Spinal cord (tissue), 10 donors: ENCODE data around the gene IFI30. TPM values are rescaled to one million over a fixed set of nuclear protein-coding genes. Genes with fewer than 3 reads are reported as not detected.
"Not testable (repeated sequence)": the region's sequence is repeated elsewhere in the genome, so short reads cannot be mapped to it uniquely, and the experiment has no call there.

Source experiments
- DNase-seq, 6 donors: peaks; one replicate each; pipeline versions ENCODE4 v3.0.0 to v3.0.0-alpha.2; 2013 to 2015; ENCODE audit warnings: low spot score in 6 of 6, low read depth in 4 of 6
- H3K27ac ChIP-seq: one replicate; pipeline ENCODE4 v1.5.1; 2013; ENCODE audit warnings: low read depth, low read length, control low read depth
- H3K27me3 ChIP-seq: one replicate; pipeline ENCODE4 v1.6.1; 2013; ENCODE audit warnings: low read length; ENCODE audit not compliant: control insufficient read depth, insufficient read depth
- H3K36me3 ChIP-seq: one replicate; pipeline ENCODE4 v1.6.1; 2013; ENCODE audit warnings: low read length; ENCODE audit not compliant: control insufficient read depth, insufficient read depth
- H3K4me1 ChIP-seq: one replicate; pipeline ENCODE4 v1.6.1; 2013; ENCODE audit warnings: low read length; ENCODE audit not compliant: control insufficient read depth, insufficient read depth
- H3K4me3 ChIP-seq: one replicate; pipeline ENCODE4 v1.5.1; 2013; ENCODE audit warnings: low read depth, low read length, control low read depth
- H3K9me3 ChIP-seq: one replicate; pipeline ENCODE4 v1.6.1; 2013; ENCODE audit warnings: low read length; ENCODE audit not compliant: control insufficient read depth, insufficient read depth
- WGBS: methylation state at CpG from one replicate; pipeline ENCODE4 v1.1.5; 2013; ENCODE audit warnings: missing lambda C conversion rate; ENCODE audit not compliant: insufficient coverage; 5-methylcytosine and 5-hydroxymethylcytosine counted together
- polyA plus RNA-seq, 2 donors: library from polyadenylated mRNA; unstranded; fragments of 120-200 nt; gene quantifications; one replicate each; pipeline ENCODE4 v1.2.1, GENCODE V29; 2013; ENCODE audit not compliant: insufficient read length in 2 of 2
- total RNA-seq, 2 donors: library from RNA; depleted of rRNA in 1 of 2; stranded (reverse); fragments of 120-200 nt in 1 of 2; fragments of >200 nt in 1 of 2; gene quantifications; one replicate each; pipeline versions ENCODE4 v1.2.3 to v1.2.4, GENCODE V29; 2013 to 2014
- donor health status: healthy.

IFI30 gene
- total and polyA plus RNA-seq, 4 donors = 1.9 to 14.6 (median 6.5) TPM

GRCh38 chr19:18158467-18158866, 15.1 kb upstream of the IFI30 start:
- Histone ChIP-seq H3K36me3 (peaks cover 67% of the 10 kb centered on the region), H3K4me3 (no peak overlapping the region), H3K4me1 (peaks cover 61% of the 10 kb centered on the region), H3K27me3 (no peaks in the 10 kb centered on the region), H3K27ac (peak overlapping the region; percentile 87), H3K9me3 (no peaks in the 10 kb centered on the region)
- 72% methylated on average over 2 of the region's 4 CpGs for WGBS
- DNase-seq = no peak

DNA sequence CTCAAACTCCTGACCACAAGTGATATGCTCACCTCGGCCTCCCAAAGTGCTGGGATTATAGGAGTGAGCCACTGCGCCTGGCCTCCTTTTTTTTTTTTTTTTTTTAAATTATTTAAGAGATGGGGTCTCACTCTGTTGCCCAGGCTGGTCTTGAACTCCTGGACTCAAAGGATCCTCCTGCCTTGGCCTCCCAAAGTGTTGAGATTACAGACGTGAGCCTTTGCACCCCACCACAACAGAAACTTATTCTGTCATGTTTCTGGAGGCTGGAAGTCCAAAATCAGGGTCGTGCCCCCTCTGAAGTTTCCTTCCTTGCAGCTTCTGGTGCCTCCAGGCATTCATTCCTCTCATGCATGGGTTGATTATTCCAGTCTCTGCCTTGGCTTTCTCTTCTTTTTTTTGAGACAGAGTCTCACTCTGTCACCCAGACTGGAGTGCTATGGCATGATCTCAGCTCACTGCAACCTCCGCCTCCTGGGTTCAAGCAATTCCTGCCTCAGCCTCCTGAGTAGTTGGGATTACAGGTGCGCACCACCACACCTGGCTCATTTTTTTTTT, 14.5 kb upstream of the IFI30 start:
- peaks cover 74% of the 10 kb centered on the region for H3K36me3 ChIP-seq
- not testable (repeated sequence) for H3K4me3 ChIP-seq, DNase-seq, H3K9me3 ChIP-seq, H3K27me3 ChIP-seq, H3K27ac ChIP-seq
- 93% methylated on average over 1 of the region's 6 CpGs for WGBS
- H3K4me1 ChIP-seq = peaks cover 55% of the 10 kb centered on the region

DNA sequence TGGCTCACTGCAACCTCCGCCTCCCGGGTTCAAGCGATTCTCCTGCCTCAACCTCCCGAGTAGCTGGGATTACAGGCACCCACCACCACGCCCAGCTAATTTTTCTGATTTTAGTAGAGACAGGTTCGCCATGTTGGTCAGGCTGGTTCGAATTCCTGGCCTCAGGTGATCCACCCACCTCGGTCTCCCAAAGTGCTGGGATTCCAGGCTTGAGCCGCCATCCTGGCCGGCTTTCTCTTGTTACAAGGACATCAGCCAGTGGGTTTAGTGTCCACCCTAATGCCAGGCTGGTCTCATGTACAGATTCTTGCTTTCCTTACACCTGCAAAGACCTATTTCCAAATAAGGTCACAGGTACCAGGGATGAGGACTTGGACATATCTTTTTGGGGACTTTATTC, 13.8 kb upstream of the IFI30 start:
- Histone ChIP-seq H3K27me3 (no peaks in the 10 kb centered on the region), H3K4me1 (peaks cover 49% of the 10 kb centered on the region), H3K27ac (no peak overlapping the region), H3K4me3 (no peak overlapping the region), H3K9me3 (no peaks in the 10 kb centered on the region), H3K36me3 (peaks cover 77% of the 10 kb centered on the region)
- DNase-seq = no peak
- 97% methylated on average over 5 of the region's 10 CpGs for WGBS

GRCh38 chr19:18160493-18160970, 13.1 kb upstream of the IFI30 start:
- H3K27ac ChIP-seq = peak overlapping the region; percentile 52
- H3K4me3 ChIP-seq = no peak overlapping the region
- DNase-seq = no peak
- H3K9me3 ChIP-seq = no peaks in the 10 kb centered on the region
- 75% methylated on average over 11 of the region's 13 CpGs for WGBS
- H3K4me1 ChIP-seq = peaks cover 44% of the 10 kb centered on the region
- no peaks in the 10 kb centered on the region for H3K27me3 ChIP-seq
- peaks cover 79% of the 10 kb centered on the region for H3K36me3 ChIP-seq

DNA sequence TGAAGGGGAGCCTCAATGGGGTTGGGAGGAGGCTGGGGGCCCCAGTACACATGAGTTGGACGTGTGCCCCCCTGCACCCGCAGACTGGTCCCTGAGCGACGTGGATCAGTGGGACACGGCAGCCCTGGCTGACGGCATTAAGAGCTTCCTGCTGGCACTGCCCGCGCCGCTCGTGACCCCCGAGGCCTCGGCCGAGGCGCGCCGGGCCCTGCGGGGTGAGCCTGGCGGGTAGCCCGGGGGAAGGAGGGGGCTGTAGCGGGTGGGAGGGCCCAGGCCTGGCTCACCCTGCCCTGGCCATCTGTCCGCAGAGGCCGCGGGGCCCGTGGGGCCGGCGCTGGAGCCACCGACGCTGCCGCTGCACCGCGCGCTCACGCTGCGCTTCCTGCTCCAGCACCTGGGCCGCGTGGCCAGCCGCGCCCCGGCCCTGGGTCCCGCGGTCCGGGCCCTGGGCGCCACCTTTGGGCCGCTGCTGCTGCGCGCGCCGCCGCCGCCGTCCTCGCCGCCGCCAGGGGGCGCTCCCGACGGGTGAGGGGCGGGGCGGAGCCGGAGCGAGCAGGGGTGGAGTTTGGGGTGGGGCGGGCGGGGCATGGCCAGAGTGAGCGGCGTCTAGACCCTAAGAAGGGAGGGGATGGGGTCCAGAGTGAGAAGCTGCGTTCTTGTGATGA, 12.5 kb upstream of the IFI30 start:
- DNase-seq = peak in 3 of 6 donors; percentile 45 to 84 (median 80)
- peaks cover 41% of the 10 kb centered on the region for H3K4me1 ChIP-seq
- no peaks in the 10 kb centered on the region for H3K9me3 ChIP-seq
- H3K27me3 ChIP-seq = no peaks in the 10 kb centered on the region
- no peak overlapping the region for H3K4me3 ChIP-seq
- peaks cover 79% of the 10 kb centered on the region for H3K36me3 ChIP-seq
- 4% methylated on average over 64 of the region's 66 CpGs for WGBS
- H3K27ac ChIP-seq = peak overlapping the region; percentile 52

DNA sequence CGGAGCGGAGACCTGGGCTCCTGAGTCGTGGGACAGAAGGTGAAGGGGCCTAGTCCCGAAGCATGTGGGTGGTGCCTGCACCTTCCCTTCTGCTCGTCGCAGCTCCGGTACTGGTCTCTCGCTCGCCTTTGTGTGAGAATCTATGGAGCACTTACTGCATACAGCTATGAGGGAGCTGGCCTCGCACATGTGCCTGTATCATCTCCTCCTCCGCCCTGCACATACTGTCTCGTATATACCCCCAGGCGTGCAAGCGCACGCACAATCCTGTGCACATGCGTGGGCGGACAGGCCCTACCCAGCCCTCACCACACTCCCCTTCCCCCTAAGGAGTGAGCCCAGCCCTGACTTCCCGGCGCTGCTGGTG, 12.0 kb upstream of the IFI30 start:
- H3K36me3 ChIP-seq = peaks cover 79% of the 10 kb centered on the region
- DNase-seq = no peak
- H3K27me3 ChIP-seq = no peaks in the 10 kb centered on the region
- H3K9me3 ChIP-seq = no peaks in the 10 kb centered on the region
- WGBS = 69% methylated on average over 15 of the region's 19 CpGs
- no peak overlapping the region for H3K27ac ChIP-seq
- peaks cover 36% of the 10 kb centered on the region for H3K4me1 ChIP-seq
- no peak overlapping the region for H3K4me3 ChIP-seq

GRCh38 chr19:18164072-18164471, 9.5 kb upstream of the IFI30 start:
- 100% methylated on average over 3 of the region's 7 CpGs for WGBS
- H3K9me3 ChIP-seq = no peaks in the 10 kb centered on the region
- DNase-seq = no peak
- H3K4me1 ChIP-seq = peaks cover 16% of the 10 kb centered on the region
- H3K27me3 ChIP-seq = no peaks in the 10 kb centered on the region
- H3K4me3 ChIP-seq = no peak overlapping the region
- H3K27ac ChIP-seq = no peak overlapping the region
- peaks cover 89% of the 10 kb centered on the region for H3K36me3 ChIP-seq

DNA sequence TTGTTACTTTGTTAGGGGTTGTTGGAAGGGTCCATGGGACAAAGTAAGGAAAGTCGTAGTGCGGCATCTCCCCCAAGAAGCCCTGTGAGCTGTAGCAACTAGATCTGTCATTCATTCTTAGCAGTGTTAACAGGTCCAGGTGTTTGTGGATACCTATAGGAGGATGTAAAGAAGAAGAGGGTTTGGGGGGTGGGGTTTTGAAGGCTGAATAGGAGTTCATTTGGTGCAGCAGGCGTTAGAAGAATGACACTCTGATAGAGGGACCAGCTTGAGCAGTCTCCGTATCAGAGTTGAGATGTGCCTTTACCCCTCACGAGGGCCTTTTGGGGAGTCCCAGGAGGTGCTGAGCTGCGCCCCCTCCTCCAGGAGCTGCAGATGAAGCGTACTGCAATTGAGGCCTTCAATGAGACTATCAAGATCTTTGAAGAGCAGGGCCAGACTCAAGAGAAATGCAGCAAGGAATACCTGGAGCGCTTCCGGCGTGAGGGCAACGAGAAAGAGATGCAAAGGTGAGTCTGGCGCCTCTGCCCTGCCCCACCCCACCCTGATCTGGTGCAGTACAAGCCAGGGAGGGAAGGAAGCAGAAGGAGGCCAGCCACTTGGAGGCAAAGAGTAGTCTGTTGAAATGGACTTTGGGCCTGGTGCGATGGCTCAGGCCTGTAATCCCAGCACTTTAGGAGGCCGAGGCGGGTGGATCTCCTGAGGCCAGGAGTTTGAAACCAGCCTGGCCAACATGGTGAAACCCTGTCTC, 7.6 kb upstream of the IFI30 start:
- Histone ChIP-seq H3K36me3 (peaks cover 94% of the 10 kb centered on the region), H3K9me3 (no peaks in the 10 kb centered on the region), H3K27me3 (no peaks in the 10 kb centered on the region), H3K27ac (no peak overlapping the region), H3K4me1 (peaks cover 7% of the 10 kb centered on the region), H3K4me3 (no peak overlapping the region)
- no peak for DNase-seq
- WGBS = 96% methylated on average over 12 of the region's 15 CpGs

DNA sequence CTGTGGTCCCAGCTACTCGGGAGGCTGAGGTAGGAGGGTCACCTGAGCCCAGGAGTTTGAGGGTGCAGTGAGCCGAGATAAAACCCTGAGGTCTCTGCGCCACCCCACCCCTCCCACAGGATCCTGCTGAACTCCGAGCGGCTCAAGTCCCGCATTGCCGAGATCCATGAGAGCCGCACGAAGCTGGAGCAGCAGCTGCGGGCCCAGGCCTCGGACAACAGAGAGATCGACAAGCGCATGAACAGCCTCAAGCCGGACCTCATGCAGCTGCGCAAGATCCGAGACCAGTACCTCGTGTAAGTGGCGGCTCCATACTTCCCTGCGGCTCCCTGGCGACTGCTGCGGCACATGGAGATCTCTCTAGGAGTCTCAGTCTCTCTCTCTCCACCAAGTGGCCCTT, 6.6 kb upstream of the IFI30 start:
- H3K36me3 ChIP-seq = peaks cover 96% of the 10 kb centered on the region
- DNase-seq = no peak
- no peaks in the 10 kb centered on the region for H3K27me3 ChIP-seq
- no peak overlapping the region for H3K4me3 ChIP-seq
- 96% methylated on average over 20 of the region's 21 CpGs for WGBS
- H3K27ac ChIP-seq = no peak overlapping the region
- H3K9me3 ChIP-seq = no peaks in the 10 kb centered on the region
- no peaks in the 10 kb centered on the region for H3K4me1 ChIP-seq
